GM18526 (cell line): ENCODE measurements around the gene SYT8.

Experiments
- POLR2A ChIP-seq: IDR thresholded peaks from 3 replicates; pipeline ENCODE4 v1.6.1; 2011; ENCODE audit not compliant: insufficient read length; ENCODE audit errors: extremely low read depth

SYT8 gene

DNA sequence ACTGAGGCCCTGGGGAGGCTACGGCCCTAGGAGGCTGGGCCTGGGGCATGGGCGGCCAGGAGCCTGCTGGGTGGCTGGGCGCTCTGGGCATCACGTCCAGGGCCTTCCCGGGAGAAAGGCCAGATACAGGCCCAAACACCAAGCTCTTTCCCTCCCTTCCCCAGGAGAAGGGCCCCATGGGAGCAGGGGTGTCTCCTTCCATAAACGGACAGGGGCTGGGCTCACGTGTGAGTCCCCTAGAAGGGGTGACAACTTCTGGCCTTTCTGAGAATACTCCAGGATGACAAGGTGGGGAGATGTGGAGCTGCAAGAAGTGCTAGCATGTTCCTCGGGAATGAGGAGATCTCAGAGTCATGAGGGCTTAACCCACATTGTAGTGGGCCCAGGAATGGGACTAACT, 19.5 kb upstream of the SYT8 start:
- TF ChIP-seq POLR2A, result no peak

DNA sequence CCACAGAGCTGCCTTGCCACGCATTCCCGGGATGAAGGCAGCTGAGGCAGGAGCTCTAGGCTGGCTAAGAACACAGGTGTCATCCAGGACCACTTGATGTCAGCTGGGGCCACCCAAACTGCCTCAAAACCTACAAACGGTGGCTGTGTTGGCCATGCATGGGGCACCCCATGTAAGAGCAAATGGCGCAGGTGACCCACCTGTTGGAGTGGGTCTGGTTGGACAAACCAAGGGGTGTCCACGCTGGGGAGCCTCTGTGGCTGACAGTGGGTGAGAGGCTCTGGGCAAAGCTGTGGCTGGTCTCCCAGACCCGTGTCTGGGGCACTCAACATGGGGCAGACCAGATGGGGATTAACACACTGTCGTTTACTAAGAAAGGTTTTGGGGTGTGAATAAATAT, 19.0 kb upstream of the SYT8 start:
- TF ChIP-seq POLR2A, result no peak

DNA sequence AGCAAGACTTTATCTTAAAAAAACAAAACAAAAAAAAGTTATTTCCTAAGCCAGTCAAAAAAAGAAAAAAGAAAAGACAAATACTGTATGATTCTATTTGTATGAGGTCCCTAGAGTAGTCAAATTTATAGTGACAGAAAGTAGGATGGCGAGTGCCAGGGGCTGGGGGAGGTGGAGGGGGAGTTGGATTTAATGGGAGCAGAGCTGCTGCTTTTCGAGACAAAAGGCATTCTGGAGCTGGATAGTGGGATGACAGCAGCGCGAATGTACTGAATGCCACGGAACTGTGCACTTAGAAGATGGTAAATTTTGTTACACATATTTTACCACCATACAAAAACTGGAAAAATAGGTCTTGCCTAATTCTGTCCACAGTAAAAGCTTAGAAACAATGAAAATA, 17.8 kb upstream of the SYT8 start:
- no peak for TF ChIP-seq POLR2A

DNA sequence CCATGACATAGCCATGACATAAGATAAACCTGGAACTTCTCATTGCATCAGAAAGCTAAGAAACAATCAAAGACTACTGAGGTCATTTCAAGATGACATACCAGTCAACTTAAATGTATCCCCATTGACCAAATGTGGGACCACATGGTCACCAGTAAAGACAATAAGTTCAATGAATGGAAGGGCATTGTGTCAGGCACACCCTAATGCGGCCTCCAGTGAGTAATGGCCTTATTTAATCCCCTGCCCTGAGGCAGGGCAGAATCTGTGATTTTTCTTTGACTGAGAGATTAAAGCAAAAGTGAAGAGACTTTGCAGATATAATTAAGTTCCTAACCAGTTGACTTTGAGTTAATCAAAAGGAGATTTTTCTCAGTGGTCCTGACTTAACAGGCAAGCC, 17.3 kb upstream of the SYT8 start:
- TF ChIP-seq POLR2A, result no peak

DNA sequence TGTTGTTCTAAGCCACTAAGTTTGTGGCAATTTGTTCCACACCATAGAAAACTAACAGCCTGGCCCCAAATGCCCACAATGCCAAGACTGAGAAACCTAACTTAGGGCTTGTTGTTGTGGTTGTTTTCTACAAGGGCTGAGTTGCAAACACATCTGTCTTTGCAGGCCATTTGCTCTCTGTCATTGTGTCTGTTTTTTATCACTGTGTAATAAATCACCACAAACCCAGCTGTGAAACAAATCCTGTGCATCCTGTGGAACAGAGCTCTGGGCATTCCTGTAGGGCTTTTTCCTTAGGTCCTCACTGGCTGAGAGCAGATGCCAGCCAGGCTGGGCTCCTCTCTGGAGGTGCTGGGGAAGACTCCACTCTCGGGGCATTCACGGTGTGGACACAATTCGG, 15.7 kb upstream of the SYT8 start:
- no peak for TF ChIP-seq POLR2A

DNA sequence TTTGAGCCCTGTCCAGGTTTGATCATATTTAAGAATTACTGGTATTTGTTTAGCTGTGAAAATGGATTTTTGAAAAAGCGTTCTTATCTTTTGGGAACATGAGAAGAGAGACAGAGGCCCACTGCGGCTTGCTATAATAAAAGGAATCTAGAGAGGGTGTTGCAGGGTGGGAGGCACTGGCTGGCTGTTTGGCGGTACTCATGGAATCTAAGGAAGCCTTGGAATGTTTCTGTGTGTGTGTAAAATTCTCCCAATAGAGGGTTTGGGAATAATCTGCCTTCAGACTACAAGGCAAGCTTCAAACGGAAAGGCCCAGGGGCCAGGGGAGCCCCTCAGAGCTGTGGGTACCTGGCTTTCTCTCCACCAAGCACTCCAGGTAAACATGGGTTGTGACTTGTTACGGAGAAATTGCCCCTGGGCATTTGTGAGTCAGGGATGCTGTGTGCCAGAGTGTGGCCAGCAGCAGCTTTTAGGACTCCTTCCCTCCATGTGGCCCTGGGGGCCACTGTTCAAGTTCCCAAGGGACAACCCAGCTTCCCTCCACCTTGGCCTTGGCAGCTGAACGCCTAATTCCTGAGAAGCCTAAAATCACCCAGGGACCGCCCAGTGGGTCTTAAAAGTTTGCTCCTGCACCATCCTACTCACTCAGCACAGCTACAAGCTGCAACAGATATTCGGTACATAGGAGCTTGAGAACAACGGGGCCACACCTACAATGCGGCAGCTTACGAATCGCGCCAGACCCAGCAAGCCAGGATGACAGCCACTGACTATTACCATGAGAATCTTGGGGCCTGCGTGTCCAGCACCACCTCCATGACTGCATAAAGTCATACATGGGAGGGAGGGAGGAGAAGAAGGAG, 14.1 kb upstream of the SYT8 start:
- TF ChIP-seq POLR2A, result no peak

DNA sequence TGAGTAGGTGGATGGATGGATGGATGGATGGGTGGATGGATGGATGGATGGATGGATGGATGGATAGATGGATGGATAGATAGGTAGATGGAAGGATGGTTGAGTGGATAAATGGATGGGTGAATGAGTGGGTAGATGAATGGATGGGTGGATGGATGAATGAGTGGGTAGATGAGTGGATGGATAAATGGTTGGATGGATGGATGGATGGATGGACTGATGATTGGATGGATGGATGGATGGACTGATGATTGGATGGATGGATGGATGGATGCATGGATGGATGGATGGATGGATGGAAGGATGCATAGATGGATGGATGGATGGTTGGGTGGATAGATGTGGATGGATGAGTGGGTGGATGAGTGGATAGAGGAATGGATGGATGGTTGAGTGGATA, 13.2 kb upstream of the SYT8 start:
- no peak for TF ChIP-seq POLR2A

DNA sequence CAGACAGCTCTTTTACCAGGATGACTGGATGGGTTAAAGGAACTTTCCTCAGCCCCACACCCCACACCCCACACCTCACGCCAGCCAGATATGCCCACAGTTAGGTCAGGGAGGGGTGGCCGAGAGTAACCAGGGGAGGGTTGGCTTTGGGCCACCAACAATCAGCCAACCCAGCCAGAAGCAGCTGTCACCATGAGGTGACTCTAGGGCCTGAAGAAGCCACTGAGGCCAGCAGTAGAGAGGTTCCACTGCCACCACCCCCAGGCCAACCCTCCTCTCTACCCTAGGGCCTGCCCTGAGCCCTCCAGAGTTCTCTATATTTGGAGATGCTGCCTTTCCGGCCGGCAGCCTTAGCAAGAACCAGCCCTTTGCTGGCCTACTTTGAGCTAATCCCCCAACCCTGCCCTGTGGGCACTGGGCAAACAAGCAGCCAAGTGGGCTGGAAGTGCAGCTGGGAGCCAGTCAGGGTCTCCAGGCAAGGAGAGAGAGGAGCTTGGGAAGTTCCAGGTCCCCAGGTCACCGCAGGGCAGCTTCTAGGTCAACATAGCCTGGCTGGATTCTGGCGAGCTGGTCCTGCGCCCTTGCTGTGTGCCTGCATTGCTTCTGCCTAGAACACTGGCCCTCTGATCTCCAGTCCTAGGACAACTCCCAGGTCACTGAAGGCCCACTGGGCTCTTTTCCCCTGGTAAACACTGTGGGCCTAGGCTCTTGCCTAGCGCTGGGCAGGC, 12.0 kb upstream of the SYT8 start:
- TF ChIP-seq POLR2A, result no peak

DNA sequence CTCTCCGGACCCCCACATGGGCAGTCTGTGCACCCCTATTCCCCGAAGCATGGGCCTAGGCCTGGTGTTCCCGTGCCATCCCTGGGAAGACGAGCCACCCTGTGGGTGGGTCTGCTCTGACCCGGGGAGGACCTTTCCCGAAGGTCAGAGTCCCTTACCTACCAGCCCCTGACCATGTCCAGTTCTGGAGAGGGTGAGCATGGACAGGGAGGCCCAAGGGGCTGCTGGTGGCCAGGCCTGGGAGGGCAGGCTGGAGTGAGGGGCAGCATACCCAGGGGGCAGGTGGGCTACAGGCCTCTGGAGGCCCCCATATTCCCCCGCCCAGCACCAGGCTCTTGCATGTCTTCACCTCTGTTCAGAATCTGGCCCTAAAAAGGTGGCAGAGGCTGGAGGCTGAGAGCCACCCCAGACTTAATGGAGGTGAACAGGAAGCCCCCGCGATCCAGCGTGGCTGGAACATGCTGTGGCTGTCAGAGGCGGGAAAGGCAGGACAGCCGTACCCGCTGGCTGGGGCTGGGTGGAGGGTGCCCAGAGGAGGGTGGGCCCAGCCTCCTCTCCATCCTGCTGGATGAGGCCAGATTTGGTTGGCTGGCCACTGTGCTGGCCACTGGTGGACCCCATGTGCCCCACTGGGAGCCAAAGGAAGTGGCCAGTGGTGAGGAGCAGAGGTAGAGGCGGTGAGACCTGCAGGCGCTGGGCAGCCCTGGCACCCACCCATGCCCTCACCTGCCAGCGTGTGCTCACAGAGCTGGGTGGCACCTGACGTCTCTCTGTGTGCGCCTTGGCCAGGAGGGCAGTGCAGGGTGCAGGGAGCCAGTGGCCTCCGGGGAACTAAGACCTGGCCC, 11.2 kb upstream of the SYT8 start:
- no peak for TF ChIP-seq POLR2A

DNA sequence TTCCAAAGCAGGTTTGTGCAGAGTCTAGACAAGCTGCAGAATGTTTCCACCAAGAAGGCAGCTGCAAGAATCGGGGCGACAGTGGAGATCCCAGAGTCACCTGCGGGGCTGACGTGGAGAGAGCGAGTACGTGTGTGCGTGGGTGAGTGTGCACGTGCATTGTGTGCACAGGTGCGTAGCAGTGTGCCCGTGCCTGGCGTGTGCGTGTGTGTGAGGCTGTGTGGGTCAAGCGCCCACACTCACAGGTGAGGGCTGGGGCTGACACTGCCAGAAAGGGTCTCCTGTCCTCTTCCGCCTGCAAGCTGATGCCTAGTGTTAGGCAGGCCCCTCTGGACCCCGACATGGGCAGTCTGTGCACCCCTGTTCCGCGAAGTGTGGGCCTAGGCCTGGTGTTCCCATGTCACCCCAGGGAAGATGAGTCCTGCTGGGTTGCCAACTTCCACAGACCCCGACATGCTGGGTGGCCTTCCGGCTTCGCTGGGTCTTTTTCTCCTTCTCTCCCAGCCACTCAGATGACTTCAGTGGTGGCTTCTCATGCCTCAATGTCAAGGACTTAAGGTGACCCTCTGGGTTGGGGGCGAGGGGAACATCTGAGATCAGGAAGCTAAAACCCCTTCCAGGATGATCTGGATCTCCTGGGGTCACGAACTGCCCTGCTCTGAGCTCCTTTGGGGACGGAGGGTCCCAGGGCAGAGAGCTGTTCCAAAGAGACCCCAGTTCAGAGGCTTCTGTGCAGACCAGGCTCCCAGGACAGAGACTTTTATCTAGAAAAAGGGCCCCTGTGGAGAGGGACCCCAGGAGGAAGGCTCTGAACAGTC, 10.4 kb upstream of the SYT8 start:
- TF ChIP-seq POLR2A, result no peak

DNA sequence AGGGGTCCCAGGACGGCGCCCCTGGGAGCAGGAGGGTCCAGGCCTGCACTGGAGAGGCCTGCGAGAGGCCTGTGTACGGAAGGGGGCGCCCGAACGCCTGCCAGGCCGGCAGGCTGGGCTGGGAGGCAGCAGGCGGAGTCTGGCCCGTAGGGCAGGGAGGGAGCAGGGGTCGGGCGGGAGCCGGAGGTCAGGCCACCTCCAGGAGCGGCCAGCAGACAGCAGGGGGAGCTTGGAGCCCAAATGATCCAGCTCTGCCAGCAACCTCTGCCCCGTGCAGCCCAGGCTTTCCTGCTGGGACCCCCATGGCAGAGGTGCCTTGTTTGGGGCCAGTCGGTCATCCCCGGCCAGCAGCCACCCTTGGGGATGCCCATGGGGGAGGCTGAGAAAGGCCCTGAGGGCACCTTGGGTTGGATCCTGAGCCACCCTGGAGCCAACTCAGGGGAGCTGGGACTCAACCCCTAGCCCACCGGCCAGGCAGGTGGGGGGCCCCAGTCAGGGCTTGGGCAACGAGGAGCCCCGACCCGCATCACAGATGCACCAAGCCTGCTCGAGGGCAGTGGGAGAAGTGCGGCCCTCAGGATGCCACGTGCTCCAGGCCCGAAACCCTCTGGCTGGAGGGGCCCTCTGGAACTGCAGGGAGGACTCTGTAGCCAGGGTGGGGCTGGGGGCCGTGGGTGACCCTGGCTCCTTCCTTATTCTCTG, 9.6 kb upstream of the SYT8 start:
- TF ChIP-seq POLR2A, result no peak

DNA sequence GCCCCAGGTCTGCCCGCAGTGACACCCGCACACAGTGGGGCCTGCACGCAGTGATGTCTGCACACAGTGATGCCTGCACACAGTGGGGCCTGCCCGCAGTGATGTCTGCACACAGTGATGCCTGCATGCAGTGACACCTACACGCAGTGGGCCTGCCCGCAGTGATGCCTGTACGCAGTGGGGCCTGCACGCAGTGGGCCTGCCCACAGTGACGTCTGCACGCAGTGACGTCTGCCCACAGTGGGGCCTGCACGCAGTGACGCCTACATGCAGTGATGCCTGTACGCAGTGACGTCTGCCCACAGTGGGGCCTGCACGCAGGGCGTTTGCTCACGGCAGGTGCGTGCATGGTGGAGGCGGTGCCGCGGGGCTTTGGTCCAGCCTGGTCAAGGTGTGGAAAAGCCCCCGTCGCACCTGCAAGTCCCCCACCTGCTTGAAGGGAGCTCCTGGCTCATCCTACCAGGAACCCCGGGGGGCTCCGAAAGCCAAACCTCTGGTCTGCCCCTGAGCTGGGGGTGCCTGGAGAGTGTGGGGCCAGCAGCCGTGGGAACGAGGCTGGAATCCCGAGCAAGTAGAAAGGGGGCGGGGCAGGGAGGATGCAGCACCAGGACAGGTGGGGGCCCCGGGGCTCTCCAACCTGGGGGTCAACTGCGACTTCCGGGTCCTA, 8.9 kb upstream of the SYT8 start:
- TF ChIP-seq POLR2A, result no peak

DNA sequence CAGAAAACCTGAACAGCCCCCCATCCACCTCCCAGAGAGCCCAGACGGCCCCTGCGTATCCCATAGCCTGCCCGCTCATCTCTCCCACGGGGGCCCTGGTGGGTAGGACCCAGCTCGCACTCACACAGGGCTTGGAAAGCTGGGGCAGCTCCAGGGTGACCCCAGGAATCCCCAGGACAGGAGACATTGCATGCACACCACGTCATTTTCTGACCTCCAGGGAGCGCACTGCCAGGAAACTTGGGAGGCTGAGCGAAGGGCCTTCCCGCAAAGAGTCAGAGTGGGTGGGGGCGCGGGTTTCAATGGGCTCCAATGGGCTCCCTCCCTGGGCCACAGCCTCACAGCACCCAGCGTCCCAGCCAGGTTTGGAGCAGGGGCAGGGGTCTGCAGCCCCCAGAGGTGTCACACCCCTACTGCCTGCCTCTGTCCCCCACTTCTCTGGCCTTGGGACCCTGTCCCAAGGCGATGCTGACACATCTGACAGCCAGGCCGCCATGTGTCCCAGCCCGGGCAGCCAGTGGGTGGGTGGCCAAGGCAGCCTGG, 8.2 kb upstream of the SYT8 start:
- TF ChIP-seq POLR2A, result no peak
